Vagina (tissue), 2 donors: ENCODE results near the gene SRPX2. TPM values are rescaled to one million over a fixed set of nuclear protein-coding genes. Genes with fewer than 3 reads are reported as not detected.

Experiments
- DNase-seq, 2 donors: peaks; one replicate each; pipeline ENCODE4 v3.0.0-alpha.2; 2017; ENCODE audit errors: extremely low spot score in 2 of 2
- H3K27ac ChIP-seq: fragments of 200-600 bp; sonication (generic); one replicate; pipeline ENCODE4 v1.5.1; 2019
- H3K27me3 ChIP-seq: fragments of 200-600 bp; sonication (generic); one replicate; pipeline ENCODE4 v1.5.1; 2019
- H3K36me3 ChIP-seq, 2 donors: fragments of 200-600 bp; sonication (generic); one replicate each; pipeline ENCODE4 v1.5.1; 2017 to 2019
- H3K4me1 ChIP-seq: fragments of 200-600 bp; sonication (generic); one replicate; pipeline ENCODE4 v1.5.1; 2019
- H3K4me3 ChIP-seq, 2 donors: fragments of 200-600 bp; sonication (generic); 1 replicate in 1 of 2; 2 replicates in 1 of 2; pipeline ENCODE4 v1.5.1; 2016 to 2019
- H3K9me3 ChIP-seq: fragments of 200-600 bp; sonication (generic); one replicate; pipeline ENCODE4 v1.5.1; 2019
- POLR2A ChIP-seq, 2 donors: fragments of 450-650 bp; IDR thresholded peaks; one replicate each; pipeline ENCODE4 v1.6.1; 2017; ENCODE audit warnings: antibody characterized with exemption in 2 of 2, mild to moderate bottlenecking in 2 of 2, moderate library complexity in 2 of 2
- POLR2AphosphoS5 ChIP-seq, 2 donors: sonication (generic); formaldehyde crosslinking; IDR thresholded peaks; one replicate each; pipeline ENCODE4 v1.9.0; 2017; ENCODE audit warnings: antibody characterized with exemption in 2 of 2, mild to moderate bottlenecking in 2 of 2, low read depth in 1 of 2; ENCODE audit not compliant: insufficient read depth in 1 of 2
- intact Hi-C: fragments of 100-400 bp; cut with DNase I; formaldehyde crosslinking; loops from one replicate; pipeline ENCODE4 v1.15.1; 2023
- total RNA-seq: library from RNA; depleted of rRNA; stranded (reverse); fragments of >200 nt; gene quantifications from one replicate; pipeline ENCODE4 v1.2.3, GENCODE V29; 2016
- TF ChIP-seq, protein P1 (sequence below), 3 experiments: fragments of 450-650 bp in 2 of 3; fragments of 200-600 bp in 1 of 3; sonication (generic) in 1 of 3; IDR thresholded peaks; one replicate each; pipeline ENCODE4 v1.5.1; 2017 to 2019; ENCODE audit warnings: antibody characterized with exemption in 3 of 3, mild to moderate bottlenecking in 2 of 3, moderate library complexity in 2 of 3

Gene SRPX2
- total RNA-seq, 1 donor from 2014 or later = 50.6 TPM

DNA sequence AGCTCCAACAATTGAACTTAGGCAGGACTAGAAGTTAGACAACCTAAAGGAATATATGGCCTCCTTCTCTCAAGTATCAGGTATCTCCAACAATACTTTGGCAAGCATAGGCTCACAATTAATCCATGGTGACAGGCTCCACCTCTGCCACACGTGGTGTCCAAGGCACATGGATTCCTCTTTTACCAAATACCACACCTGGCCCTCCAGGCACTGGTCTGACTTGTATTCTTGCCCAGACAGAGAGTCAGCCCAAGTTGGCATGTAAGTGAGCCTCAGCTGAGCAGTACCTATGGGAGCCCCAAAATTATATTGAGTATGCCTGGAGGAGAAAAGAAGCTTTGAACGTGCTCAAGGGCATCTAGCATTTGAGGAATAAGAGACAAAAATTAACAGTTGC, 19.6 kb downstream of the SRPX2 start:
- H3K4me3 ChIP-seq = no peak overlapping the region
- no peaks in the 10 kb centered on the region for H3K27me3 ChIP-seq
- H3K9me3 ChIP-seq = no peaks in the 10 kb centered on the region
- no peaks in the 10 kb centered on the region for H3K36me3 ChIP-seq
- H3K27ac ChIP-seq = no peak overlapping the region
- no peaks in the 10 kb centered on the region for H3K4me1 ChIP-seq
- TF ChIP-seq, protein P1, sequence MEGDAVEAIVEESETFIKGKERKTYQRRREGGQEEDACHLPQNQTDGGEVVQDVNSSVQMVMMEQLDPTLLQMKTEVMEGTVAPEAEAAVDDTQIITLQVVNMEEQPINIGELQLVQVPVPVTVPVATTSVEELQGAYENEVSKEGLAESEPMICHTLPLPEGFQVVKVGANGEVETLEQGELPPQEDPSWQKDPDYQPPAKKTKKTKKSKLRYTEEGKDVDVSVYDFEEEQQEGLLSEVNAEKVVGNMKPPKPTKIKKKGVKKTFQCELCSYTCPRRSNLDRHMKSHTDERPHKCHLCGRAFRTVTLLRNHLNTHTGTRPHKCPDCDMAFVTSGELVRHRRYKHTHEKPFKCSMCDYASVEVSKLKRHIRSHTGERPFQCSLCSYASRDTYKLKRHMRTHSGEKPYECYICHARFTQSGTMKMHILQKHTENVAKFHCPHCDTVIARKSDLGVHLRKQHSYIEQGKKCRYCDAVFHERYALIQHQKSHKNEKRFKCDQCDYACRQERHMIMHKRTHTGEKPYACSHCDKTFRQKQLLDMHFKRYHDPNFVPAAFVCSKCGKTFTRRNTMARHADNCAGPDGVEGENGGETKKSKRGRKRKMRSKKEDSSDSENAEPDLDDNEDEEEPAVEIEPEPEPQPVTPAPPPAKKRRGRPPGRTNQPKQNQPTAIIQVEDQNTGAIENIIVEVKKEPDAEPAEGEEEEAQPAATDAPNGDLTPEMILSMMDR (IDR thresholded peaks at IDR 0.05) = no peak
- TF ChIP-seq POLR2A (IDR thresholded peaks at IDR 0.05) (no peak), POLR2AphosphoS5 (IDR thresholded peaks at IDR 0.05; ENCODE audit: insufficient read depth in 1 of 2, low read depth in 1 of 2) (no peak)
- intact Hi-C loops = no loop called here
- peak in 1 of 2 donors; percentile 60 for DNase-seq

DNA sequence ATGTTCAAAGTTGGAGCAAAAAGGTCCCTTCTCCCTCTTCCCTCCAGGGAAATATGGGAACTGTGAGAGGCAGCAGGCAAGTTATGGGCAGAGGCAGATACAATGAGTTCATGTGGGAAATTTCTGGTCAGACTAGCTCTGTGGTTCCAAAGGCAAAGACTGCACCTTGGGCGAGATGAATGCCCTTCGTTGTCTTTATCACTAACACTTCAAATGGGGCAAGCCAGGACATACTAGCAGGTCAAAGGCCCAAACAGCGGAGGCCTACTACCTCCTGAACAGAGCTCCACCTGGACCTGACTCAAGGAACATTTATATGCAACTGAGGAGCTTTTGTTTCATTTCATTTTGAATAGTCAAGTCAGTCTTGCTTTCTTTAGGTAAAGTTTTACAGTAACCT, 29.0 kb downstream of the SRPX2 start:
- Histone ChIP-seq H3K4me3 (no peak overlapping the region), H3K9me3 (no peaks in the 10 kb centered on the region), H3K4me1 (no peaks in the 10 kb centered on the region), H3K36me3 (no peaks in the 10 kb centered on the region), H3K27ac (no peak overlapping the region), H3K27me3 (no peaks in the 10 kb centered on the region)
- intact Hi-C loops = no loop called here
- TF ChIP-seq POLR2A (IDR thresholded peaks at IDR 0.05) (no peak), POLR2AphosphoS5 (IDR thresholded peaks at IDR 0.05; ENCODE audit: insufficient read depth in 1 of 2, low read depth in 1 of 2) (no peak)
- TF ChIP-seq, protein P1 (IDR thresholded peaks at IDR 0.05) = no peak
- DNase-seq = no peak

DNA sequence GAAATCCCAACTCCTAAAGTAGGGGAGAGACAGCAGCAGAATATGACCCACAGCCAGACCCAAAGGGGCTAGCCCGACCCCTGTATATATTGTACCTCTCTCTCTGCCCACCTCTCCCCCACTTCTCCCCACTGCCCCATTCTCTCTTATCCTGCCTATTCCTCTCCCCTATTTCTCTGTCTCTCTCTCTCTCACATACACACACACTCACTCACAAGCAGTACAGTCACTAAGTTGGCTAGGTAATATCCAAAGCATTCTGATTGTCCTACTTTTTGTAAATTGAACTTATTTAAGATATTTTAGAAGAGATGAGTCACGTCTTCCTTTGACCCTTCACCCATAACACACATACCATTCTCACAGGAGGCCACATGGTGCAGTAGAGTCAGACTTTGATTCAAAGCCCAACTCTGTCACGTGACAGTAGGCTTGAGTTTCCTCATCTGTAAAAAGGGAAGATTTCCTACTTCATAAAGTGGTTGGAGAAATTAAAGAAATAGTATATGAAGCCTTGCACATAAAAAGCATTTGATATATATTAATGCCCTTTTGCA, 29.5 kb downstream of the SRPX2 start:
- Histone ChIP-seq H3K36me3 (no peaks in the 10 kb centered on the region), H3K4me1 (no peaks in the 10 kb centered on the region), H3K27ac (no peak overlapping the region), H3K4me3 (no peak overlapping the region), H3K27me3 (no peaks in the 10 kb centered on the region), H3K9me3 (no peaks in the 10 kb centered on the region)
- TF ChIP-seq POLR2AphosphoS5 (IDR thresholded peaks at IDR 0.05; ENCODE audit: insufficient read depth in 1 of 2, low read depth in 1 of 2) (no peak), POLR2A (IDR thresholded peaks at IDR 0.05) (no peak)
- TF ChIP-seq, protein P1 (IDR thresholded peaks at IDR 0.05) = no peak
- DNase-seq = no peak
- intact Hi-C loops = no loop called here

DNA sequence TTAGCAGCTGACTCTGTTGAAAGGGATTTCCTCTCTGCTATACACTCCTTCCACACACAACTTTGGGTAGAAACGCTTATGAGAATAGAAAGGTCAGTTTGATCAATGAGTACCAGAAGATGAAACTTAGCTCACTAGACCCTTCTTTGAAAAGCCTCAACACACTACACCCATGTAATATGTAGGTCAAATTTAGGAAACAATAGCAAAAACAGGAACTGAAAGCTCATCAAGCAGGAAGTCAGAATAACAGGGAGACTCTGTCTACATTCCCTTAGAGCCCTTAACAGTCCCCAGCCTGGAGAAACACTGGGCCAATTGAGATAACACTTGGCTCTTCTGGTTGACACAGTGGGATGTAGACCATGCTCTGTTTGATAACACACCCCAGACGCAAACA, 30.7 kb downstream of the SRPX2 start:
- intact Hi-C loops = no loop called here
- no peaks in the 10 kb centered on the region for H3K27me3 ChIP-seq
- TF ChIP-seq, protein P1 (IDR thresholded peaks at IDR 0.05) = no peak
- TF ChIP-seq POLR2A (IDR thresholded peaks at IDR 0.05) (no peak), POLR2AphosphoS5 (IDR thresholded peaks at IDR 0.05; ENCODE audit: insufficient read depth in 1 of 2, low read depth in 1 of 2) (no peak)
- H3K36me3 ChIP-seq = no peaks in the 10 kb centered on the region
- no peak overlapping the region for H3K4me3 ChIP-seq
- no peaks in the 10 kb centered on the region for H3K4me1 ChIP-seq
- DNase-seq = no peak
- no peak overlapping the region for H3K27ac ChIP-seq
- H3K9me3 ChIP-seq = no peaks in the 10 kb centered on the region

DNA sequence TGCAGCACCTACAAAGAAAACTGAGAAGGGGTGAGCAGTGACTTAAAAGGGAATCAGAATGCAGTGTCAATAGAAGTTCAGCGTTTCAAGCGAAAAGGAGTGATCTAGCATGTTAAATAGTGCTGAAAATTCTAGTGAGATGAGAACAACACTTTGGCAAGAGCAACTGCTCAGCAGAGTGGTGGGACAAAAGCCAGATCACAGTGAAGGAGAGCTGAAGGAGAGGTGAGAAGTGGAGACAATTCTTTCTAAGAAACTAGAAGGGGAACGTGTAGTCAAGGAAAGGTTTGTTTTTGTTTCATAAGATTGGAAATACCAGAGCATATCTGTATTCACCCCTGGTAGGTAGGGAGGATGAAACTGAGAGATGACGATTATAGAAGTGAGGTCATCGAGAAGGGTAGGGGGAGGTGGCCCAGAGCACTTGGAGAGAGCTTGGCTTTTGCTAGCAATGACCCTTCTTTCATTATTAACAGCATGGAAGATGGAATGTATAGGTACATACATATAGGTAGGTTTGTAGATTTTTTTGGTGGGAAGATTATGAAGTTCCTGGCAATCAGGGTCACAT, 33.7 kb downstream of the SRPX2 start:
- intact Hi-C loops = no loop called here

More for the DNA sequence above, 33.7 kb downstream of the SRPX2 start:
- Histone ChIP-seq H3K4me3 (no peak overlapping the region), H3K4me1 (no peaks in the 10 kb centered on the region), H3K27ac (no peak overlapping the region), H3K27me3 (no peaks in the 10 kb centered on the region), H3K36me3 (no peaks in the 10 kb centered on the region), H3K9me3 (no peaks in the 10 kb centered on the region)
- DNase-seq = no peak
- TF ChIP-seq, protein P1 (IDR thresholded peaks at IDR 0.05) = no peak
- TF ChIP-seq POLR2AphosphoS5 (IDR thresholded peaks at IDR 0.05; ENCODE audit: insufficient read depth in 1 of 2, low read depth in 1 of 2) (no peak), POLR2A (IDR thresholded peaks at IDR 0.05) (no peak)
